H1 (cell line): ENCODE results near the gene RAB3IP. TPM values are rescaled to one million over a fixed set of nuclear protein-coding genes. Genes with fewer than 3 reads are reported as not detected.

Source experiments
- CHD1 ChIP-seq: IDR thresholded peaks from 2 replicates; pipeline ENCODE4 v1.6.1; 2012; ENCODE audit warnings: low read depth, low read length, improper control_type of control experiment
- KDM1A ChIP-seq: fragments of 200-600, 300-600 bp; sonication (generic); IDR thresholded peaks from 2 replicates; pipeline ENCODE4 v1.7.1; 2016; ENCODE audit warnings: mild to moderate bottlenecking, low read length, borderline replicate concordance
- SP2 ChIP-seq: IDR thresholded peaks from 2 replicates; pipeline ENCODE4 v1.6.1; 2012; ENCODE audit warnings: mild to moderate bottlenecking, low read length, inconsistent platforms
- polyA plus RNA-seq, 7 experiments: library from polyadenylated mRNA; depleted of rRNA in 3 of 7; stranded (reverse) in 5 of 7; unstranded in 2 of 7; fragments of >200 nt in 5 of 7; fragments of 200-250 nt in 2 of 7; gene quantifications; 1 replicate in 5 of 7; 2 replicates in 1 of 7; 4 replicates in 1 of 7; pipeline versions ENCODE4 v1.2.1 to v1.2.3, GENCODE V29; 2011 to 2013; ENCODE audit warnings: missing spikeins in 2 of 7, mixed read lengths in 2 of 7
- total RNA-seq: library from RNA; stranded (reverse); fragmentation: NEBNext Ultra II Directional; extraction: Animal tissue kit (Norgen Biotek cat#: 25700); gene quantifications from 2 replicates; pipeline ENCODE4 v1.2.1, GENCODE V29; 2021
- TF ChIP-seq, protein P1 (sequence below): fragments of 300-600 bp; sonication (generic); IDR thresholded peaks from 2 replicates; pipeline ENCODE4 v1.7.1; 2012; ENCODE audit warnings: low read length, moderate library complexity, mild to moderate bottlenecking, inconsistent platforms; ENCODE audit not compliant: insufficient replicate concordance
- TF ChIP-seq, protein P2 (sequence below): IDR thresholded peaks from 2 replicates; pipeline ENCODE4 v1.6.1; 2012; ENCODE audit warnings: inconsistent platforms

The RAB3IP gene
- total and polyA plus RNA-seq, 2 of the 8 experiments (the other 6 are each of a cell fraction or from before 2014, with no cell fraction given): 17.7 to 34.6 TPM

DNA sequence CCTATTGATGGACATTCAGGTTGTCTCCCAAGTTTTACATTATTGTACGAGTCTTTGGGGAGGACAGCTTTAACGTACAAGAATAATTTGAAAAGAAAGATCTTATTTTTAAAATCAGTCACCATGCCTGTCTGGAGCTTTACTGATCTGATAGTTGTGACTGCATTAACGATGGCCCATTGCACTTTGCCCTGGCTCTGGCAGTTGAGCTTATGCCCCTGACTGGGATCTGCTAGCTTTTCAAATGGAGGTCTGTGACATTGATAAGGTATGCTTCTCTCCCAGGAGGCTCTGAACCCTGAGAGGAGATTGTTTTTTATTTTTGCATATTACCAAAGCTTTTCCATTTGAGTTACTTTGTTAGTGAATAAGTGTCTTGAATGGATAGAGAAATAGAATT is 17.9 kb upstream of the RAB3IP start (continued):
- TF ChIP-seq, protein P1, sequence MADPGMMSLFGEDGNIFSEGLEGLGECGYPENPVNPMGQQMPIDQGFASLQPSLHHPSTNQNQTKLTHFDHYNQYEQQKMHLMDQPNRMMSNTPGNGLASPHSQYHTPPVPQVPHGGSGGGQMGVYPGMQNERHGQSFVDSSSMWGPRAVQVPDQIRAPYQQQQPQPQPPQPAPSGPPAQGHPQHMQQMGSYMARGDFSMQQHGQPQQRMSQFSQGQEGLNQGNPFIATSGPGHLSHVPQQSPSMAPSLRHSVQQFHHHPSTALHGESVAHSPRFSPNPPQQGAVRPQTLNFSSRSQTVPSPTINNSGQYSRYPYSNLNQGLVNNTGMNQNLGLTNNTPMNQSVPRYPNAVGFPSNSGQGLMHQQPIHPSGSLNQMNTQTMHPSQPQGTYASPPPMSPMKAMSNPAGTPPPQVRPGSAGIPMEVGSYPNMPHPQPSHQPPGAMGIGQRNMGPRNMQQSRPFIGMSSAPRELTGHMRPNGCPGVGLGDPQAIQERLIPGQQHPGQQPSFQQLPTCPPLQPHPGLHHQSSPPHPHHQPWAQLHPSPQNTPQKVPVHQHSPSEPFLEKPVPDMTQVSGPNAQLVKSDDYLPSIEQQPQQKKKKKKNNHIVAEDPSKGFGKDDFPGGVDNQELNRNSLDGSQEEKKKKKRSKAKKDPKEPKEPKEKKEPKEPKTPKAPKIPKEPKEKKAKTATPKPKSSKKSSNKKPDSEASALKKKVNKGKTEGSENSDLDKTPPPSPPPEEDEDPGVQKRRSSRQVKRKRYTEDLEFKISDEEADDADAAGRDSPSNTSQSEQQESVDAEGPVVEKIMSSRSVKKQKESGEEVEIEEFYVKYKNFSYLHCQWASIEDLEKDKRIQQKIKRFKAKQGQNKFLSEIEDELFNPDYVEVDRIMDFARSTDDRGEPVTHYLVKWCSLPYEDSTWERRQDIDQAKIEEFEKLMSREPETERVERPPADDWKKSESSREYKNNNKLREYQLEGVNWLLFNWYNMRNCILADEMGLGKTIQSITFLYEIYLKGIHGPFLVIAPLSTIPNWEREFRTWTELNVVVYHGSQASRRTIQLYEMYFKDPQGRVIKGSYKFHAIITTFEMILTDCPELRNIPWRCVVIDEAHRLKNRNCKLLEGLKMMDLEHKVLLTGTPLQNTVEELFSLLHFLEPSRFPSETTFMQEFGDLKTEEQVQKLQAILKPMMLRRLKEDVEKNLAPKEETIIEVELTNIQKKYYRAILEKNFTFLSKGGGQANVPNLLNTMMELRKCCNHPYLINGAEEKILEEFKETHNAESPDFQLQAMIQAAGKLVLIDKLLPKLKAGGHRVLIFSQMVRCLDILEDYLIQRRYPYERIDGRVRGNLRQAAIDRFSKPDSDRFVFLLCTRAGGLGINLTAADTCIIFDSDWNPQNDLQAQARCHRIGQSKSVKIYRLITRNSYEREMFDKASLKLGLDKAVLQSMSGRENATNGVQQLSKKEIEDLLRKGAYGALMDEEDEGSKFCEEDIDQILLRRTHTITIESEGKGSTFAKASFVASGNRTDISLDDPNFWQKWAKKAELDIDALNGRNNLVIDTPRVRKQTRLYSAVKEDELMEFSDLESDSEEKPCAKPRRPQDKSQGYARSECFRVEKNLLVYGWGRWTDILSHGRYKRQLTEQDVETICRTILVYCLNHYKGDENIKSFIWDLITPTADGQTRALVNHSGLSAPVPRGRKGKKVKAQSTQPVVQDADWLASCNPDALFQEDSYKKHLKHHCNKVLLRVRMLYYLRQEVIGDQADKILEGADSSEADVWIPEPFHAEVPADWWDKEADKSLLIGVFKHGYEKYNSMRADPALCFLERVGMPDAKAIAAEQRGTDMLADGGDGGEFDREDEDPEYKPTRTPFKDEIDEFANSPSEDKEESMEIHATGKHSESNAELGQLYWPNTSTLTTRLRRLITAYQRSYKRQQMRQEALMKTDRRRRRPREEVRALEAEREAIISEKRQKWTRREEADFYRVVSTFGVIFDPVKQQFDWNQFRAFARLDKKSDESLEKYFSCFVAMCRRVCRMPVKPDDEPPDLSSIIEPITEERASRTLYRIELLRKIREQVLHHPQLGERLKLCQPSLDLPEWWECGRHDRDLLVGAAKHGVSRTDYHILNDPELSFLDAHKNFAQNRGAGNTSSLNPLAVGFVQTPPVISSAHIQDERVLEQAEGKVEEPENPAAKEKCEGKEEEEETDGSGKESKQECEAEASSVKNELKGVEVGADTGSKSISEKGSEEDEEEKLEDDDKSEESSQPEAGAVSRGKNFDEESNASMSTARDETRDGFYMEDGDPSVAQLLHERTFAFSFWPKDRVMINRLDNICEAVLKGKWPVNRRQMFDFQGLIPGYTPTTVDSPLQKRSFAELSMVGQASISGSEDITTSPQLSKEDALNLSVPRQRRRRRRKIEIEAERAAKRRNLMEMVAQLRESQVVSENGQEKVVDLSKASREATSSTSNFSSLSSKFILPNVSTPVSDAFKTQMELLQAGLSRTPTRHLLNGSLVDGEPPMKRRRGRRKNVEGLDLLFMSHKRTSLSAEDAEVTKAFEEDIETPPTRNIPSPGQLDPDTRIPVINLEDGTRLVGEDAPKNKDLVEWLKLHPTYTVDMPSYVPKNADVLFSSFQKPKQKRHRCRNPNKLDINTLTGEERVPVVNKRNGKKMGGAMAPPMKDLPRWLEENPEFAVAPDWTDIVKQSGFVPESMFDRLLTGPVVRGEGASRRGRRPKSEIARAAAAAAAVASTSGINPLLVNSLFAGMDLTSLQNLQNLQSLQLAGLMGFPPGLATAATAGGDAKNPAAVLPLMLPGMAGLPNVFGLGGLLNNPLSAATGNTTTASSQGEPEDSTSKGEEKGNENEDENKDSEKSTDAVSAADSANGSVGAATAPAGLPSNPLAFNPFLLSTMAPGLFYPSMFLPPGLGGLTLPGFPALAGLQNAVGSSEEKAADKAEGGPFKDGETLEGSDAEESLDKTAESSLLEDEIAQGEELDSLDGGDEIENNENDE: no peak
- TF ChIP-seq, protein P2, sequence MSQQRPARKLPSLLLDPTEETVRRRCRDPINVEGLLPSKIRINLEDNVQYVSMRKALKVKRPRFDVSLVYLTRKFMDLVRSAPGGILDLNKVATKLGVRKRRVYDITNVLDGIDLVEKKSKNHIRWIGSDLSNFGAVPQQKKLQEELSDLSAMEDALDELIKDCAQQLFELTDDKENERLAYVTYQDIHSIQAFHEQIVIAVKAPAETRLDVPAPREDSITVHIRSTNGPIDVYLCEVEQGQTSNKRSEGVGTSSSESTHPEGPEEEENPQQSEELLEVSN: no peak
- TF ChIP-seq SP2: no peak
- TF ChIP-seq KDM1A: no peak
- no peak for TF ChIP-seq CHD1
